Gastrocnemius medialis (tissue), 4 donors: ENCODE results near the gene PARD6G.

ENCODE experiments used
- POLR2A ChIP-seq, 2 donors: fragments of 450-650 bp; IDR thresholded peaks; one replicate each; pipeline ENCODE4 v1.6.1; 2017; ENCODE audit warnings: antibody characterized with exemption in 2 of 2, mild to moderate bottlenecking in 2 of 2, moderate library complexity in 2 of 2
- TF ChIP-seq, protein P1 (sequence below), 5 experiments: fragments of 450-650 bp in 3 of 5; fragments of 200-600 bp in 2 of 5; sonication (generic) in 2 of 5; IDR thresholded peaks in 4 of 5; conservative IDR thresholded peaks in 1 of 5; 1 replicate in 4 of 5; 2 replicates in 1 of 5; pipeline ENCODE4 v1.5.1; 2016 to 2019; ENCODE audit warnings: antibody characterized with exemption in 5 of 5, mild to moderate bottlenecking in 3 of 5, moderate library complexity in 3 of 5

DNA sequence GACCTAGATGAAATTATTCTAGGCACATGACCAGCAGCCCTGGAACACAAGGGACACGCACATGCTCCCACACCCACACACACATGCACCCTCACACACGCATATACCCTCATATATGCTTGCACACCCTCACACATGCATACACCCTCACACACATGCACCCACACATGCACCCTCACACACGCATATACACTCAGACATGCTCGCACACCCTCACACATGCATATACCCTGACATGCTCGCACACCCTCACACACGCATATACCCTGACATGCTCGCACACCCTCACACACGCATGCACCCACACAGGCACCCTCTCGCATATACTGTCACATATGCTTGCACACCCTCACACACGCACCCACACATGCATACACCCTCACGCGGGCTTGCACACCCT lies 61.8 kb downstream of the PARD6G start:
- TF ChIP-seq, protein P1, sequence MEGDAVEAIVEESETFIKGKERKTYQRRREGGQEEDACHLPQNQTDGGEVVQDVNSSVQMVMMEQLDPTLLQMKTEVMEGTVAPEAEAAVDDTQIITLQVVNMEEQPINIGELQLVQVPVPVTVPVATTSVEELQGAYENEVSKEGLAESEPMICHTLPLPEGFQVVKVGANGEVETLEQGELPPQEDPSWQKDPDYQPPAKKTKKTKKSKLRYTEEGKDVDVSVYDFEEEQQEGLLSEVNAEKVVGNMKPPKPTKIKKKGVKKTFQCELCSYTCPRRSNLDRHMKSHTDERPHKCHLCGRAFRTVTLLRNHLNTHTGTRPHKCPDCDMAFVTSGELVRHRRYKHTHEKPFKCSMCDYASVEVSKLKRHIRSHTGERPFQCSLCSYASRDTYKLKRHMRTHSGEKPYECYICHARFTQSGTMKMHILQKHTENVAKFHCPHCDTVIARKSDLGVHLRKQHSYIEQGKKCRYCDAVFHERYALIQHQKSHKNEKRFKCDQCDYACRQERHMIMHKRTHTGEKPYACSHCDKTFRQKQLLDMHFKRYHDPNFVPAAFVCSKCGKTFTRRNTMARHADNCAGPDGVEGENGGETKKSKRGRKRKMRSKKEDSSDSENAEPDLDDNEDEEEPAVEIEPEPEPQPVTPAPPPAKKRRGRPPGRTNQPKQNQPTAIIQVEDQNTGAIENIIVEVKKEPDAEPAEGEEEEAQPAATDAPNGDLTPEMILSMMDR (IDR thresholded peaks at IDR 0.05 in 4 of 5, conservative IDR thresholded peaks at IDR 0.05 in 1 of 5) = no peak
- TF ChIP-seq POLR2A (IDR thresholded peaks at IDR 0.05) = no peak
